ENCODE measurements around the gene E2F2. TPM values are rescaled to one million over a fixed set of nuclear protein-coding genes. Genes with fewer than 3 reads are reported as not detected.

The E2F2 gene
- total and polyA plus RNA-seq, 5 donors from 2014 or later, result 2.3 to 13.8 (median 3.9) TPM

- peak; percentile 97 to 98 for ATAC-seq (ENCODE audit: low read depth in 2 of 2)
- H3K36me3 Mint-ChIP-seq, result peaks cover 3% of the 10 kb centered on the region
- H3K4me1 ChIP-seq (ENCODE audit: control insufficient read depth, insufficient read depth, low read length, poor library complexity, severe bottlenecking), result peaks cover 13% of the 10 kb centered on the region
- no peaks in the 10 kb centered on the region for H3K36me3 ChIP-seq (ENCODE audit: control insufficient read depth, insufficient read depth, low read length)
- peak overlapping the region in 2 of 3 donors; percentile 72 to 93 for H3K27ac Mint-ChIP-seq
- H3K27ac ChIP-seq (ENCODE audit: insufficient read depth, low read length, poor library complexity, severe bottlenecking), result no peak overlapping the region
- H3K4me3 ChIP-seq (ENCODE audit: low read depth, low read length), result peak overlapping the region; percentile 32
- H3K27me3 ChIP-seq (ENCODE audit: control insufficient read depth, insufficient read depth, low read length), result no peaks in the 10 kb centered on the region
- peak; percentile 85 to 97 (median 93) for DNase-seq
- no peaks in the 10 kb centered on the region for H3K9me3 Mint-ChIP-seq
- H3K27me3 Mint-ChIP-seq, result no peaks in the 10 kb centered on the region
- H3K9me3 ChIP-seq (ENCODE audit: control insufficient read depth in 2 of 2, low read length in 2 of 2), result no peaks in the 10 kb centered on the region
- H3K4me1 Mint-ChIP-seq, result peaks cover 5 to 28% (median 19%) of the 10 kb centered on the region in 4 donors
- H3K4me3 Mint-ChIP-seq, result peak overlapping the region; percentile 0 to 56 (median 26)
Measured at GRCh38 chr1:23539698-23540266, 8.7 kb upstream of the E2F2 start.

GRCh38 chr1:23537296-23537973 lies 6.4 kb upstream of the E2F2 start:
- H3K4me1 ChIP-seq (ENCODE audit: control insufficient read depth, insufficient read depth, low read length, poor library complexity, severe bottlenecking), result peaks cover 27% of the 10 kb centered on the region
- DNase-seq, result no peak

GRCh38 chr1:23533246-23534023 lies 2.4 kb upstream of the E2F2 start:
- Mint-ChIP-seq H3K27ac (peak overlapping the region; percentile 50 to 70 (median 60)), H3K4me1 (peaks cover 12 to 60% (median 41%) of the 10 kb centered on the region in 4 donors), H3K36me3 (no peaks in the 10 kb centered on the region), H3K9me3 (no peaks in the 10 kb centered on the region), H3K27me3 (no peaks in the 10 kb centered on the region), H3K4me3 (peak overlapping the region; percentile 55 to 97 (median 73))
- H3K27ac ChIP-seq (ENCODE audit: insufficient read depth, low read length, poor library complexity, severe bottlenecking), result peak overlapping the region; percentile 71
- H3K4me3 ChIP-seq (ENCODE audit: low read depth, low read length), result peak overlapping the region; percentile 35
- H3K4me1 ChIP-seq (ENCODE audit: control insufficient read depth, insufficient read depth, low read length, poor library complexity, severe bottlenecking), result peaks cover 54% of the 10 kb centered on the region
- H3K9me3 ChIP-seq (ENCODE audit: control insufficient read depth in 2 of 2, low read length in 2 of 2), result no peaks in the 10 kb centered on the region
- no peak for ATAC-seq (ENCODE audit: low read depth in 2 of 2)
- H3K27me3 ChIP-seq (ENCODE audit: control insufficient read depth, insufficient read depth, low read length), result no peaks in the 10 kb centered on the region
- no peaks in the 10 kb centered on the region for H3K36me3 ChIP-seq (ENCODE audit: control insufficient read depth, insufficient read depth, low read length)
- DNase-seq, result peak in 1 of 3 donors; percentile 64

More at GRCh38 chr1:23537296-23537973, 6.4 kb upstream of the E2F2 start:
- Histone ChIP-seq H3K27me3 (ENCODE audit: control insufficient read depth, insufficient read depth, low read length) (no peaks in the 10 kb centered on the region), H3K9me3 (ENCODE audit: control insufficient read depth in 2 of 2, low read length in 2 of 2) (no peaks in the 10 kb centered on the region), H3K36me3 (ENCODE audit: control insufficient read depth, insufficient read depth, low read length) (no peaks in the 10 kb centered on the region), H3K4me3 (ENCODE audit: low read depth, low read length) (no peak overlapping the region), H3K27ac (ENCODE audit: insufficient read depth, low read length, poor library complexity, severe bottlenecking) (no peak overlapping the region)
- peaks cover 3% of the 10 kb centered on the region for H3K36me3 Mint-ChIP-seq
- H3K9me3 Mint-ChIP-seq, result no peaks in the 10 kb centered on the region
- H3K4me3 Mint-ChIP-seq, result peak overlapping the region in 2 of 4 donors; percentile 49 to 71
- peaks cover 11 to 39% (median 23%) of the 10 kb centered on the region in 4 donors for H3K4me1 Mint-ChIP-seq
- no peak overlapping the region for H3K27ac Mint-ChIP-seq
- no peaks in the 10 kb centered on the region for H3K27me3 Mint-ChIP-seq
- no peak for ATAC-seq (ENCODE audit: low read depth in 2 of 2)

- H3K4me3 ChIP-seq (ENCODE audit: low read depth, low read length), result peak overlapping the region; percentile 53
- peaks cover 72% of the 10 kb centered on the region for H3K4me1 ChIP-seq (ENCODE audit: control insufficient read depth, insufficient read depth, low read length, poor library complexity, severe bottlenecking)
- H3K27ac ChIP-seq (ENCODE audit: insufficient read depth, low read length, poor library complexity, severe bottlenecking), result peak overlapping the region; percentile 71
- no peaks in the 10 kb centered on the region for H3K9me3 ChIP-seq (ENCODE audit: control insufficient read depth in 2 of 2, low read length in 2 of 2)
- peak overlapping the region; percentile 83 to 94 (median 92) for H3K27ac Mint-ChIP-seq
- peak overlapping the region; percentile 90 to 97 (median 94) for H3K4me3 Mint-ChIP-seq
- no peaks in the 10 kb centered on the region for H3K36me3 Mint-ChIP-seq
- H3K27me3 Mint-ChIP-seq, result no peaks in the 10 kb centered on the region
- DNase-seq (no peak), ATAC-seq (ENCODE audit: low read depth in 2 of 2) (no peak)
- no peaks in the 10 kb centered on the region for H3K27me3 ChIP-seq (ENCODE audit: control insufficient read depth, insufficient read depth, low read length)
- H3K4me1 Mint-ChIP-seq, result peaks cover 12 to 71% (median 49%) of the 10 kb centered on the region in 4 donors
- H3K9me3 Mint-ChIP-seq, result no peaks in the 10 kb centered on the region
- no peaks in the 10 kb centered on the region for H3K36me3 ChIP-seq (ENCODE audit: control insufficient read depth, insufficient read depth, low read length)
Measured at GRCh38 chr1:23531562-23532094, 595 bp upstream of the E2F2 start.

GRCh38 chr1:23530087-23530746 lies 816 bp downstream of the E2F2 start:
- peaks cover 18 to 83% (median 61%) of the 10 kb centered on the region in 4 donors for H3K4me1 Mint-ChIP-seq
- H3K4me1 ChIP-seq (ENCODE audit: control insufficient read depth, insufficient read depth, low read length, poor library complexity, severe bottlenecking), result peaks cover 86% of the 10 kb centered on the region
- H3K9me3 Mint-ChIP-seq, result no peaks in the 10 kb centered on the region
- no peaks in the 10 kb centered on the region for H3K27me3 ChIP-seq (ENCODE audit: control insufficient read depth, insufficient read depth, low read length)
- H3K36me3 ChIP-seq (ENCODE audit: control insufficient read depth, insufficient read depth, low read length), result no peaks in the 10 kb centered on the region
- H3K9me3 ChIP-seq (ENCODE audit: control insufficient read depth in 2 of 2, low read length in 2 of 2), result no peaks in the 10 kb centered on the region
- H3K27ac Mint-ChIP-seq, result peak overlapping the region in 2 of 3 donors; percentile 83 to 91
- no peaks in the 10 kb centered on the region for H3K27me3 Mint-ChIP-seq
- no peaks in the 10 kb centered on the region for H3K36me3 Mint-ChIP-seq
- peak overlapping the region; percentile 79 for H3K27ac ChIP-seq (ENCODE audit: insufficient read depth, low read length, poor library complexity, severe bottlenecking)
- ATAC-seq (ENCODE audit: low read depth in 2 of 2), result no peak
- H3K4me3 Mint-ChIP-seq, result peak overlapping the region; percentile 83 to 94 (median 86)
- peak overlapping the region; percentile 73 for H3K4me3 ChIP-seq (ENCODE audit: low read depth, low read length)
- DNase-seq, result peak in 1 of 3 donors; percentile 60

- Mint-ChIP-seq H3K4me3 (peak overlapping the region; percentile 83 to 94 (median 86)), H3K36me3 (no peaks in the 10 kb centered on the region), H3K9me3 (no peaks in the 10 kb centered on the region), H3K27me3 (no peaks in the 10 kb centered on the region), H3K4me1 (peaks cover 18 to 89% (median 63%) of the 10 kb centered on the region in 4 donors), H3K27ac (peak overlapping the region; percentile 65 to 91 (median 89))
- no peaks in the 10 kb centered on the region for H3K27me3 ChIP-seq (ENCODE audit: control insufficient read depth, insufficient read depth, low read length)
- no peaks in the 10 kb centered on the region for H3K9me3 ChIP-seq (ENCODE audit: control insufficient read depth in 2 of 2, low read length in 2 of 2)
- DNase-seq, result peak in 1 of 3 donors; percentile 30
- peak overlapping the region; percentile 79 for H3K27ac ChIP-seq (ENCODE audit: insufficient read depth, low read length, poor library complexity, severe bottlenecking)
- no peak for ATAC-seq (ENCODE audit: low read depth in 2 of 2)
- H3K4me3 ChIP-seq (ENCODE audit: low read depth, low read length), result peak overlapping the region; percentile 73
- peaks cover 94% of the 10 kb centered on the region for H3K4me1 ChIP-seq (ENCODE audit: control insufficient read depth, insufficient read depth, low read length, poor library complexity, severe bottlenecking)
- no peaks in the 10 kb centered on the region for H3K36me3 ChIP-seq (ENCODE audit: control insufficient read depth, insufficient read depth, low read length)
Measured at GRCh38 chr1:23529146-23530086, 1.6 kb downstream of the E2F2 start.

Measured in CD4-positive, CD25-positive, alpha-beta regulatory T cell (primary cell).